GM19455 (cell line): Measurements from ENCODE around the gene MCM9.

Source experiments
- ATAC-seq: cut with Tn5 transposase; IDR thresholded peaks from one replicate; pipeline ENCODE4 v1.9.1; 2021; ENCODE audit not compliant: unreplicated experiment

MCM9 gene

DNA sequence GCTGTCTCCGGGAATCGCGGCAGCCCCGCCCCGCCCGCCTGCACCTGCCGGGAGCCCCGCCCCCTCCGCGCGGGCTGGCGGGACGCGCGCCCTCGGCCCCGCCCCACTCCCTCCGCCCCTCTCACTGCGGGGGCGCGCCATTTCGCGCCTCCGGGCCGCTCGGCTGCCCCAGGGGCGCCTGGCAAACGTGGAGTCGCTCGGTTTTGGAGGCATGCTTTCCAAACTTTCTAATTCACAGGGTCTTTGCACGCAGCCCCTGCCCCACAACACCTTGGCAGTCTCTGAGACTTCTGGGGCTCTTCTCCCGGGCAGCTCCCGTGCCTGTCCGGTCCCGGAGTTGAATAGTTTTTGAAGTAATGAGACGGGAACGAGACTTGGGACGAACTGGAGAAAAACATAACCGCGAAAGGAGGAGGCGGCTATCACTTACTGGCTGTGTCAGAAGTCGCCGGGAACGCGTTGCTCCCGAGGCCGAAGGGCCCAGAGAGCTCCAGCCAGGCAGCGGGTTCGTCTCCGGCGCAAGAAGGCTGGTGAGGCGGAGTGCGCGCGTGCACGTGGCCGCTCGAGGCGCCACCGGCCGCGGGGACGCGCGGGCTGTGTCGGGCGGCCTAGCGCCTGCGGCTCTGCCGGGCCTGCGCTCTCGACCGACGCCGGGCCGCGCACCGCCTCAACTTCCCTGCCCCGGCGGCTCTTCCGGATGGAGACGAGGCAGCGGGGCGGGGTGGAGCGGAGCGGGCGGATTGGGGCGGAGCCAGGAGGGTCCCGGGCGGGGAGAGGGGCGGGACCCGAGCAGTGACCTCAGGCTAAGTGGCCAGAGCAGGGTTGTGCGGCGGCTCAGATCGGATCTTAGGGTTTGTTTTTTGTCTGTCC is at the start of gene MCM9:
Gene MCM9 (minus strand): TSS at position 699 of the 870 bp plus-strand sequence. CDS start 3,436 bp downstream, outside the sequence.
- ATAC-seq, result peak; percentile 91

DNA sequence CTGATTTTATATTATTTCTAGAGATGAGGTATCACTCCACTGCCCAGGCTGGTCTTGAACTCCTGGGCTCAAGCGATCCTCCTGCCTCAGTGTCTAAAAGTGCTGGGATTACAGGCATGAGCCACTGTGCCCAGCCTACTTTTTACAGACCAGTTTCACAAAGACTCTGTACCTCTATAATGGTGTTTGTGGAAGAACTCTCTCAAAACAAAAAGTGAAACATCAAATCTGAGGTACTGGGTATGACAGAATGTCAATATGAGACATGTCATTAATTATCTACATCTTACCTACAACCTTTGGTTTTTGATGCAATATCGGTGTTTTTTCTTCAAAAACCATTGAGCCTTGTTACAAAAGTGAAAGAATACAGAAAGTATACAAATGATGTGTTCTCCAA is 49.4 kb upstream of the MCM9 start:
- no peak for ATAC-seq

DNA sequence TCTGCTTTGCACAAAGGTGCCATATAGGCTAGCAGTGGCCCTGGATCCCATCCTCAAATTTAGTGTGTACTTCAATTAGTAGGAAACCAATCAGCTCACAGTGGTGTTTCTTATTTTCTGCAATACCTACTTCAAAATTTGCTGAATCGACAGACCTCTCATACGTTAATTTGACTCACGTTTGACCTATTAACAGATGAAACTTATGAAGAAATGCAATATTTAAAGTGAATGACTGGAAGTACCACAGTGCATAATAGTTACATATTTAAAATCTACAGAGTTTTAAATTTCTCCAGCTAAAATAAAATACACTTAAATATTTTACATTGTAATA is 47.6 kb upstream of the MCM9 start:
- no peak for ATAC-seq

DNA sequence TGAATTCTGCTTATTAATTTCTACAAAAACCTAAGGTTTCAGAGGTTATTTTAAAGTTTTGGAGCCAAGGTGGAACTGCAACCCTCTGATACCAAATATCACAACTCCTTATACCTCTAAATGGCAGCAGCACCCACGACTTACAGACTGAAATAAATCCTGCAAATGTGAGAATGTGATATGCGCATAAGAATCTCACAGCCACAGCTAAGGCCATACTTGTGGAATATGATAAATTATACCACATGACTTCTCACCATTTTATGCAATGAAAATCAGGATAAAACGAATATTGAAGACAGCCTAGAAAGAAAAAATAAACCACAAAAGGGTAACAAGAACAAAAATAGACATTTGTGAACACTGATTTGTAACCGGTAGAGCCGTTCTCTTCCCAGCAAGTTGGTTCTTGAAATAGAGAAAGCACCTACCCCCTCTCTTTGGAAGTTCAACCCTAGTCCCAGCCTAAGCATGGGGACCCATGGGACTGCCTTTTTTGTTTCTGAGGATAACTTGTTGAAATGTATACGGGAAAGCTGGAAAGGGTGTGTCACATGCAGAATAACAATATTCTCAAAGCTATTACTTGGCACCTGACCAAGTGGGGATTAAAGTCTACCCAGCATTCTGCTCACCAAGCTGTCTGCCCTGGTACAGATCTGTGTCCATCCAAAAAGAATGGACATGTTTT is 47.1 kb upstream of the MCM9 start:
- ATAC-seq, result no peak

DNA sequence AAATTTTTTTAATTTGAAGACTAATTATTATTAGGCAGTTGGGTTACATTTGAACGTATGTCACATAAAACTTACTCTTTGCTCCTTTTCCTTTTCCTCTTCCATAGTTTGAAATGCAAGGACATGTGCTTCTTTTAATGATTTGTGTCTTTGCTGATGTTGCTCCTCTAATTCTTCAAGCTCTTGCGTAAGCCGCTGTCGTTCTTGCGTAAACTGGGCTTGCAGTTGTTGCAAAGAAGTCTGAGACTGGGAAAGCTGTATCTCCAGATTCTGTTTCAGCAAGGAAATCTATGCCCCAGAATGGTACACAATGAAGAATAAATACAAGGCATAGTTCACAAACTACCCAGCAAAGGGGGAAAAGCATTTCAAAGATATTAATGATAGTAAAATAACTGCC is 45.1 kb upstream of the MCM9 start:
- ATAC-seq, result no peak

DNA sequence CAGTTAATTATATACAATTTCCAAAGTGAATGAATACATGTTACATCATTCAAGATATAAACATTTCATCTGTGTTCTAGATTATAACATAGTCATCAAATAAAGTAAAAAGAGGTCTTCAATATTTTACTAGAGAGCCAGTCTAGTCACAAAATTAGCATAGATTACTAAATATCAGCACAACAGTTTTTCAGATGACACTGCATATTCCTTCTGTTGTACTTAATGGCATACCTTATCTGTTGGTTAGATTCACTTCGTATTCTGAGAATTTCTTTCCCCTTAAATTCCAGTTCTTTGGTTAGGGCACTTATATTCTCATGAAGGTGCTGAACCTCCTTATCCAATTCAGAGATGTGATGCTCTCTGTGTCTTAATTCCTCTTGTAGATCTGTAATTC is 39.8 kb upstream of the MCM9 start:
- ATAC-seq, result no peak

DNA sequence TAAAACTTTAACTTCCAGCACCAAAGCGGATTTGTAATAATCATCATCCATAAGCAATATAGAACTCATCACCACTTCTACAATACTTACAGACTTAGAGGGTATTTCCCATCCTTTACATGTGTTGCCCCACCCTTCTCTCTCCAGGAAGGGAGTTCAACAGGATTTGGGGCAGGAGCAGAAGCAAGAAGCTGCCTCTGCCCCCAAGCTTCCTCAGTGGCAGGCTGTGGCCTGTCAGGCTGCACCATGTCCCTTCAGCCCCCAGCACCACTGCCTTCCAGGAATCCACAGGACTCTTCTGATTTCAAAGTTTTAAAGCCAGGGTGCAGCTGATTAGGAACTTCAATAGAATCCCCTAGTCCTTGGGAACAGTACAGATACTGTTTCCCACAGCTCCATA is 36.7 kb upstream of the MCM9 start:
- ATAC-seq, result no peak

DNA sequence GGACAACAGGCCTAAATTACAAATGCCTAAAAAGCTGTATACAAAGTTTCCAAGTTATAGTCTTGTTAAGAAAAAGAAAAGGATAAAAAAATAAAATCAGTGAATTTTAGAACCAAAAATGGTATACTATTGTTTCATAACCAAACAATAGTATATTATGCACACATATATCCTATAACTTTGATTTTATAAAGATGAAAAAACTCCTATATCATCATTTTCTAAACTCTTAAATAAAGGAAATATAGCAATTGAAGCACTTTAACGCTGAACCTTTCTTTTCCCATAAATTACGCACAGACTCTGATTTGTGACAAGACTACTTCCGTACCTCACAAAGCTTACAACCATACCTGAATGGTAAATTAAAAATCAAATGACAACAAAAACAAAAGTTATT is 35.9 kb upstream of the MCM9 start:
- no peak for ATAC-seq

DNA sequence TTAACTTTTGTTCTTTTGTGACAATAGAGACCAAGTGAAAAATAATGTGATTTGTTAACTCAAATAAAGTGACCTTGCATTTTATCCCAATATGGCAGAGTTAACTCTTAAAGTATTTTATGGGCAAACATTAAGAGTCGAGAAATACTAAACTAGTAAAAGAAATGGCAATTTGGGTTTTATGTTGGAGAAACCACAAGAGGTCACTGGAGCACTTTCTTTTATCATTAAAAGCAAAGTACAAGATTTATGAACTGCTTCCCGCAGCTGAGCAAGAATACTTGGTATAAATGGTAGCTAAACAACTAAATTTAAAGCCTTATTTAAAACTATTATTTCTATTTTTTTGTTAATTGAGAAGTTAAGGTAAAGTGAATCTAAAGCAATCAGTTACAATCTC is 33.5 kb upstream of the MCM9 start:
- ATAC-seq, result no peak

DNA sequence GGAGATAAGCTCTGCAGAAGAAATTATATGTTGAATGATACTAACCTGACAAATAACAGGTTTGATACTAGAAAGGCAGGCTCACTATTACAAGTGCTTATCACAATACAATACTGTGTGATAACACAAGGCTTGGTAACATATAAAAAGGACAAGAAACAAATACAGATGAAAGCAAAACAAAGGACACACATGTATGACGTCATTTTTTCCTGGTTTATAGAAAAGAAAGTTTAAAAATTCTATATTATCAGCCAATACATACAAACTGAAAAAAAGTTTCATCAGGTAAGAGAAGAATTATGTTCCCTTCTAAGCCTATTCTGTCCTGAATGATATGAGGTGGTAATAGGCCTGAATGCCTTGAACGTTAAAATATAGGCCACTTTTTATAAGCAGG is 32.3 kb upstream of the MCM9 start:
- no peak for ATAC-seq

DNA sequence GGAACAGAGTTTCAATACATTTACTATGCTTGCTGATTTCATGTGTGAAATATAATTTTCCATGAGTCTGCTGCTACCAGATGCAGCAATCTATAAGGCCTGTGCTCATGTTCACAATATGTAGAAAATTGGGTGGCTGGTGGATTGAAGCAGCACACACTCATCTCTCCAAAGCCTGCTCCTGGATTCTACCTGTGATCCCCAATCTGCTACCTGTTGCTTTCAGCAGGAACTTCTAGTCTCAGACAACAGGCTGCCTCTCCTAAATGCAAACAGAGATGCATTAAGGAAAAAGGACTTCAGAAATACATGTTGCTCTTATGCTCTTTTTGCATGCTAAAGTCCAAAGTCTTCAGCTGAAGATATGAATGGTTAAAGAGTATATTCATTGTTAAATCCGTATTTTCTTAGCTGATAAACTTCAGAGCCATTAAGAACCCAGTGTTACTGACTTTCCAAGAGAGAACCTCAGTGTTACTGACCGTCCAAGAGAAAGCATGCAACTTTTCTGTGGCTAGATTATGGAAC is 30.9 kb upstream of the MCM9 start:
- no peak for ATAC-seq

DNA sequence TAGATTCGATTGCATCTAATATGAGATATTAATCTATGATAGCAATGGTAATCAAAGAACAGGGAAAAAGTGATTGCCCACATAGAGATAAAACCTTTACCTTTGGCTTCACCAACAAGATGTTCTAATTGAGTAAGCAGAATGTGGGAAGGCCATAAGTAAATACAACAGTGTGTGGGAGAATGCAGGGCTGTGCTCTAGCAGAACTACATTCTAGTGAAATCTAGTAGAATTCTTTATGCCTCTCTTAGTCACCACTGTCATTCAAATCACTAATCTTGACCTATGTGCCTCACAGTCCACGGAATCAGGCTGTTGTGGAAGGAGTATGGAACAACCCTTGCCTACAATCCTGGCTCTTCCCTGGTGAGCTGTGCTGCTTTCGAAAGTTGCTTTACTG is 30.4 kb upstream of the MCM9 start:
- ATAC-seq, result no peak

DNA sequence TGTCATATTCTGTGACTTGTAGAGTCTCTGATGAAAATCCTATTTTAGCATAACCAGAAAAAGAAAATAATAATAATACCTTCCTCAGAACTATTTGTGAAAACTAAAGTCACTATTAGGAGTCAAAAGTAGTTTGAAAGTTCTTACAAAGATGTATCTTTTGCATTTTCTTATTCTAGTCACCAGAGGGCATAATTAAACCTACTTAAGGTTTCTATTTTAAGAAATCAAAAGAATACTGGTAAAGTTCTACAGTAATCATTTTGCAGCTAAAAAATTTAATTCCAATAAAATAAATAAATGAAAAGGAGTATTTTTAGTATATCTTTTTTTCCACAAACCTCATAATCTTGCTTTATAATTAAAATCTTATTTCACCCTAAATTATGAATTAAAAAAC is 28.0 kb upstream of the MCM9 start:
- no peak for ATAC-seq

DNA sequence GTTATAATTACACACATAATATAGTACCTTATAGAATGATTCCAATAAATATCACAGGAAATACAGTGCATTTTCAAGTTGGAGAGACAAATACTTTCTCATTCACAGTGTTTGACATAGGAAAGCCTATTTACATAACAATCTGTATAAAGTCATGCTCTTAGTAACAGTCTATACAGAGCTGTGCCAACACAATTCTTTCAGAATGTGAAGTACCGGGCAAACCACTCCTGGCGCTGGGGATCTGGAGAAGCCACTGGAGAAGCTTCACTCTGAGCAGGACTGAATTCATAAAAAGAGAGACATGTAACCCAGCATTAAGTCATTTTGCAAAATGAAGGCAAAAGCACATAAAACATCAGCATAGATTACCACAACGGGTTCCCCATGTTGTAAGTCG is 24.9 kb upstream of the MCM9 start:
- ATAC-seq, result no peak

DNA sequence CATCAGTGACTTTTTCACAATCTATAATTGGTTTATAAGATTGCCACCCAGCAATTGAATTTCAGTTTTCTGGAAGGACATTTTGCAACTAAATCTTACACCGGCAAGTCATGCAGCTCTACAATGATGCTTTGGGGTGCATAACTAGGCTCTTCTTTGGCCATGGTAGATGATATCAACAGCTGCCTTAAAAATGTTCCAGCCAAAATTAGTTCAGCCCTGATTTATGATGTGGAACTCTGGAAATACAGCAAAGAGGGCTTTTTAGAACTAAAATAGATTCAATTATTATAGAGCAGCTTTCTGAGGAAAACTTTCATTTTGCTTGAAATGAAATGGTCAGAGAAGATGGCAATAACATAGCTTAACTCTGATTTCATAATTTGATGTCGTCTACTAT is 18.4 kb upstream of the MCM9 start:
- no peak for ATAC-seq

DNA sequence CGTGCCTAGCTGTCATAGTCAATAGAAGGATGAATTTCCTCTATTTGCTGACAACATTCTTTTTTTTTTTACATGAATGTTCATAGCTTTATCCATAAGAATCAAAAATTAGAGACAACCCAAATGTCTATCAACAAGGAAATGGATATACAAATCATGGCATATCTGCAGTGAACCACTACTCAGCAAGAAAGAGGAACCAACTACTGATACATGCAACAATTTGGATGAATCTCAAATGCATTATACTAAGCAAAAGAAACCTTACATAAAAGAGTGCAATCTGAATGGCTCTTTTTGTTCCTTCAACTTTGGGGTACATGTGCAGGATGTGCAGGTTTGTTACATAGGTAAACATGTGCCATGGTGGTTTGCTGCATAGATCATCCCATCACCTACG is 17.7 kb upstream of the MCM9 start:
- ATAC-seq, result no peak

DNA sequence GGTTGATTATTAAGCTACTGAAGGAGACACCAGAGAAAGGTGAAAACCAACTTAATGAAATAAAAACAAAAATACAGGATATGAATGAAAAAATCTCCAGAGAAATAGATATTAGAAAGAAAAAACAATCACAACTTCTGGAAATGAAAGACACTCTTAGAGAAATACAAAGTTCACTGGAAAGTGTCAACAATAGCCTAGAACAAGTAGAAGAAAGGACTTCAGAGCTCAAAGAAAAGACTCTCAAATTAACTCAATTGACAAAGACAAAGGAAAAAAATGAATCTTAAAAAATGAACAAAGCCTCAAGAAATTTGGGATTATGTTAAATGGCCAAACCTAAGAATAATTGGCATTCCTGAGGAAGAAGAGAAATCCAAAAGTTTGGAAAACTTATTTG is 10.3 kb upstream of the MCM9 start:
- ATAC-seq, result no peak

DNA sequence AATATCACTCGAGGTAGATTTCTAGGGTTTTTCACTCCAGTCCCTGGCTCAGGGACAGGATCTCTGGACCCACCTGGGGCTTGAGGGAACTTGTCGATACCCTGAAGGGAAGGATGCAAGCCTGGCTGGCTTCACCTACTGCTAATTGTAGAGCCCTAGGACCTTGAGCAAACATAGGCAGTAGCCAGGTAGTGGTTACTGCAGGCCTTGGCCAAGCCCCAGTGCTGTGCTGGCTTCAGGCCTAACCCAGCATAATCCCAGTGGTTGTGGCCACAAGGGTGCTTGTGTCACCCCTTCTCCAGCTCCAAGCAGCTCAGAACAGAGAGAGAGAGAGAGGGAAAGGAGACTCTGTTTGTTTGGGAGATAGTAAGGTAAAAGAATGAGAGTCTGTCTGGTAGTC is 5.8 kb upstream of the MCM9 start:
- ATAC-seq, result no peak

DNA sequence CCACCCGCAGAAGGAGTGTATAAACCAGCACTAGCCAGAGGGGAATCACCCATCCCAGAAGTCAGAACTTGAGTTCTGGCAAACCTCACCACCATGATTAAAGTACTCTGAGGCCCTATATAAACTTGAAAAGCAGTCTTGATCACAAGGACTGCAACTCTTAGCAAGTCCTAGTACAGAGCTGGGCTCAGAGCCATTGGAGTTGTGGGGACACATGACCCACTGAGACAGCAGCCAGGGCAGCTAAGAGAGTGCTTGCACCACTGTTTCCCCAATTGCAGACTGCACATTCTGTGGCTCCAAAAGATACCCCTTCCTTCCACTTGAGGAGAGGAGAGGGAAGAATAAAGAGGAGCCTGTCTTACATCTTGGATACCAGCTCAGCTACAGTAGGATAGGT is 4.7 kb upstream of the MCM9 start:
- ATAC-seq, result no peak

DNA sequence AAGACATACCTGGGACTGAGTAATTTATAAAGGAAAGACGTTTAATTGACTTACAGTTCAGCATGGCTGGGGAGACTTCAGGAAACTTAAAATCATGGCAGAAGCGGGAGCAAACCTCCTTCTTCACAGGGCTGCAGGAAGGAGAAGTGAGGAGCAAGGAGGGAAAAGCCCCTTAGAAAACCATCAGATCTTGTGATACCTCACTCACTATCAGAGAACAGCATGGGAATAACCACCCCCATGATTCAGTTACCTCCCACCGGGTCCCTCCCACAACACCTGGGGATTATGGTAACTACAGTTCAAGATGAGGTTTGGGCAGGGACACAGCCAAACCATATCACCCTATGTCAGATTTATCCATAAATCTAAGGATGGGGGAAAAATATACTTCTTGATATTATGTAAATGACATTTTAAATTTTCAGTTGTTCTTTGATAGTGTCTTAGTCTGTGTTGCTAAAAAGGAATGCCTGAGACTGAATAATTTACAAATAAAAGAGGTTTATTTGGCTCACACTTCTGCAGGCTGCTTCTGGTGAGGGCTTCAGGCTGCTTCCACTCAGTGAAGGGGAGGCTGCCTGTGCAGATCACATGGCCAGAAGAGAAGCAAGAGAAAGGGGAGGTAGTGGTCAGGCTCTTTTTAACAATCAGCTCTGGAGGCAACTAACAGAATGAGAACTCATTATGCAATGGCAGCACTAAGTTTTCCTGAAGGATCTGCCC is 1.2 kb upstream of the MCM9 start:
- no peak for ATAC-seq

DNA sequence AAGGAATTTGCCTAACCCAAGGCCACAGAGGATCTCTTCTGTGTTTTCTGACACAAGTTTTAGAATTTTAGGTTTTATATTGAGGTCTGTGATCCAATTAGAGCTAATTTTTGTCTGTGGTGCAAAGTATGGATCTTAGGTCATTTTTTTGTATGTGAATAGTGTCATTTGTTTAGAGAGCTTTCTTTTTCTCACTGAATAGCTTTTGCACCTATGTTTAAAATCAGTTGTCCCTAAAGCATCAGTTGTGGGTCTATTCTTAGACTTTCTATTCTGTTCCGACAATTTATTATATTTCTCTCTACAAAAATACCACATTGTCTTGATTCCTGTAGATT is 341 bp upstream of the MCM9 start:
- peak; percentile 13 for ATAC-seq
